Retinal pigment epithelial cell (primary cell): Measurements from ENCODE around the gene PPP6R1.
"Not testable (repeated sequence)": the region's sequence is repeated elsewhere in the genome, so short reads cannot be mapped to it uniquely, and the experiment has no call there.

Experiments
- DNase-seq: peaks from one replicate; pipeline ENCODE4 v3.0.0-alpha.2; 2010; ENCODE audit warnings: low read depth
- H3K4me3 ChIP-seq: 2 replicates; pipeline ENCODE4 v1.5.1; 2011; ENCODE audit warnings: mild to moderate bottlenecking, low read length, control low read depth, moderate library complexity
- CTCF ChIP-seq: conservative IDR thresholded peaks from 2 replicates; pipeline ENCODE4 v1.5.1; 2011; ENCODE audit warnings: low read depth, low read length, control low read depth, inconsistent platforms

The PPP6R1 gene

DNA sequence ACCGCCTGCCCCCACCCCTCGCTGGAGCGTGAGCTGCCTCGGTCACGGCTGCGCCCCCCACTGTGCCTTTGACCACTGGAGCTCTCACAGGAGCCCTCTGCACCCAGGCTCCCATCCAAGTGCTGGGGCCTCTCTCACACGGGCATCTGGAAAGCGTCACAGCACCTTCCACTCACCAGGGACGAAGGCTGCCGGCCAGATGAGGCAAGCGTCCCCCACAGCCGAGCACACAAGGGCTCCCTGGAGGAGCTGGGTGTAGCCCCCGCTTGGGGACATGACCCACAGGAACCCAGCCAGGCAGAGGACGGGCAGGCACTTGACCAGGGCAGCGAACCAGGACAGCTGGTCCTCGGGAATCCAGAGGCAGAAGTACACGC lies 30.8 kb downstream of the PPP6R1 start:
- H3K4me3 ChIP-seq, result no peak overlapping the region
- no peak for DNase-seq
- no peak for TF ChIP-seq CTCF

- no peak for DNase-seq
- TF ChIP-seq CTCF, result no peak
Measured at GRCh38 chr19:55227241-55228014, 31.4 kb downstream of the PPP6R1 start.

DNA sequence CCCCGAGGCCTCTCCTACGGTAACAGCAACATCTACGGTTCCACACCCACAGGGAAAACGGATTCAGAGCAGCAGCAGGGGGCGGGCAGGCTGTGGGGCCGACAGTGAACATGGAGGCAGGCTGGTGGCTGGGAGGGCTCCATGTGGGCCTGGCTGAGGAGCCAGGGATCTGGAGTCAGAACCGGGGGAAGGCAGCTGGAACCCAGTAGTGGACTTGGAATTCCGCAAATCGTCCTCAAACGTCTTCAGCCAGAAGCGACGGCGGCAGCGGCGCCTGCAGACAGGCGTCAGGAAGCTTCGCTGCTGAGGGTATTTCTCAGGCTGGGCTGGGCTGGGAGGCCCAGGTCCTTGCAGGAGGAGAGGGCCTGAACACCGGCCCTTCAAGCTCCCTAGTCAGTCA lies 32.0 kb downstream of the PPP6R1 start:
- H3K4me3 ChIP-seq, result no peak overlapping the region
- no peak for TF ChIP-seq CTCF
- DNase-seq, result no peak

More at GRCh38 chr19:55227241-55228014, 31.4 kb downstream of the PPP6R1 start:
- H3K4me3 ChIP-seq, result no peak overlapping the region

DNA sequence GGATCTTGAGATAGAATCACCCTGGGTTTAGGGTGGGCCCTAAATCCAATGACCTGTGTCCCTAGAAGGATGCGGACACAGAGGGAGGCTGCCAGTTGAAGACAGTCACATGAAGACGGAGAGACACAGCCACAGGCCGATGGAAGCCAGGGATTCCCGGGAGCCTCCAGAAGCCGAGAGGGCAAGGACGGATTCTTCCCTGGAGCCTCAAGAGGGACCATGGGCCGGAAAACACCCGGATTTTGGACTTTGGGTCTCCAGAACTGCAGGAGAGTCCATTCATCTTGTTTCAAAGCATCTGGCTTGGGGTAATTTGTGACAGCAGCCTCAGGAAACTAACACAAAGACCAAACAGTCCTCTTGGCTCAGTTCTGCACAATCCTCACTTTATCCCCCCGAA lies 32.5 kb downstream of the PPP6R1 start:
- DNase-seq, result no peak
- no peak for TF ChIP-seq CTCF
- no peak overlapping the region for H3K4me3 ChIP-seq

DNA sequence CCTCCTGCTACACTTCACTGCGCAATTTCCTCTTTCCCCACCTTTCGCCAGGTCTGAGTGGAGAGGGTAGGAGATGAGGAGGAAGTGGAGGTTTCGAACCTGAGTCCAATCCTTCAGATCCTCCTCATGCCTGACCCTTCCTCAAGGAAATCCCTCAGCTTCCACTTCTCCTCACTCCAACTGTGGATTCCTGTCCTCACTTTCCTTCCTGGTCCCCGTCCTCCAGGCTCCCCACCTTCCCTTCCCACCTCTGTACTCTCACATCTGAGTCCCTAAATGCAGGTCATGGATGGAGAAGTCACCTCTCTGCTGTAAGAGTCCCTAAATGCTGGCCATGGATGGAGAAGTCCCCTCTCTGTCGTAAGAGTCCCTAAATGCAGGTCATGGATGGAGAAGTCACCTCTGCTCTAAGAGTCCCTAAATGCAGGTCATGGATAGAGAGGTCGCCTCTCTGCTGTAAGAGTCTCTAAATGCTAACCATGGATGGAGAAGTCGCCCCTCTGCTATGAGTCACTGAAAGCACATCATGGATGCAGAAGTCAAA lies 33.3 kb downstream of the PPP6R1 start:
- no peak for TF ChIP-seq CTCF
- no peak overlapping the region for H3K4me3 ChIP-seq
- DNase-seq, result no peak

DNA sequence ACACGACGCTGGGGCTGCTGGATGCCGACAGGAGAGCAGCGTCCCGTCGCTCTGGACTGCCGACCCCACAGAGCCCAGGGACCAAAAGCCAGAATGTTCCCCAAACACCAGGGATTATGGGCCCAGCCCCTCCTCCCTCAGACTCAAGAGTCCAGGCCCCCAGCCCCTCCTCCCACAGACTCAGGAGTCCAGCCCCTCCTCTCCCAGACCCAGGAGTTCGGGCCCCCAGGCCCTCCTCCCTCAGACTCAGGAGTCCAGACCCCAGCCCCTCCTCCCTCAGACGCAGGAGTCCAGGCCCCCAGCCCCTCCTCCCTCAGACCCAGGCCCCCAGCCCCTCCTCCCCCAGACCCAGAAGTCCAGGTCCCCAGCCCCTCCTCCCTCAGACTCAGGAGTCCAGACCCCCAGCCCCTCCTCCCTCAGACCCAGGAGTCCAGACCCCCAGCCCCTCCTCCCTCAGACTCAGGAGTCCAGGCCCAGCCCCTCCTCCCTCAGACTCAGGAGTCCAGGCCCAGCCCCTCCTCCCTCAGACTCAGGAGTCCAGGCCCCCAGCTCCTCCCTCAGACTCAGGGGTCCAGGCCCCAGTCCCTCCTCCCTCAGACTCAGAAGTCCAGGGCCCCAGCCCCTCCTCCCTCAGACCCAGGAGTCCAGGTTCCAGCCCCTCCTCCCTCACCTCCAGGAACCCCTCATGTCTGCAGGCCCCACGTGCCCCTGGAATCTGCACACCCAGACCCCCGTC lies 34.0 kb downstream of the PPP6R1 start:
- DNase-seq, H3K4me3 ChIP-seq: not testable (repeated sequence)

DNA sequence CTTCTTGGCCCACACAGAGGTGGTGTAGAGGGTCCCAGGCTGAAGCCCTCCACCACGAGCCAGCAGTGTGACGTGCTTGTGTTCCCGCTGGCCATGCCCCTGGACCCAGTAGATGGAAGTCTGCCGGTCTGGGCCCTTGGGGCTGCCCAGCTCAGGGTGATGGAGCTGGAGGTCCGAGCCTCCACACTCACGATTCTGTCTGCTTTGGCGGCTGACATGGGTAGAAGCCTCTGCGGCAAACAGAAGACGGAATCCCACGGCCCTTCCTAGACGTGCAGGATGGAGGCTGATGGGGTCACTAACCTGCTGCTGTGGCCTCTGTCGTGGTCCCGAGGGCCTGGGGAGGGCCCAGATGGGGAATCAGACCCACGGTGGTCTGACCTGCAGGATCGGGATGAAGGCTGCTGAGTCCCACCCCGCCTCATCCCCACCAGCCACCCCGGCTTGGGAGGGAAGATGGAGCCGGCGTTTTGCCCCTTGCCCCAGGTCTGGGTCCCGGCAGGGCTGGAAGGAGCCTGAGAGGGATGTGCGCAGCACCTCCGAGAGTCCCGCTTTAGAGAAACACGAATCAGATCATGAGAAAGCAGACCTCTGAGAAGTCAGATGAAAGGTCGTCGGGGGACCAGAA lies 34.7 kb downstream of the PPP6R1 start:
- H3K4me3 ChIP-seq, result no peak overlapping the region

More for the DNA sequence above, 34.7 kb downstream of the PPP6R1 start:
- DNase-seq, result no peak
- no peak for TF ChIP-seq CTCF
